ENCODE results near the gene ACAN. TPM values are rescaled to one million over a fixed set of nuclear protein-coding genes. Genes with fewer than 3 reads are reported as not detected.

Gene ACAN
- total RNA-seq, 1 donor from 2014 or later = 0.04 TPM

GRCh38 chr15:88843334-88843733 is 40.1 kb downstream of the ACAN start:
- no peak for ATAC-seq

- ATAC-seq = no peak
Observed at GRCh38 chr15:88844749-88845386, 41.6 kb downstream of the ACAN start.

- no peak for ATAC-seq
Observed at GRCh38 chr15:88845616-88846015, 42.4 kb downstream of the ACAN start.

- ATAC-seq = no peak
Observed at GRCh38 chr15:88847144-88847543, 43.9 kb downstream of the ACAN start.

GRCh38 chr15:88848203-88848602 is 45.0 kb downstream of the ACAN start:
- no peak for ATAC-seq

- no peak for ATAC-seq
Observed at GRCh38 chr15:88849376-88850072, 46.3 kb downstream of the ACAN start.

- no peak for ATAC-seq
Observed at GRCh38 chr15:88852476-88852875, 49.2 kb downstream of the ACAN start.

GRCh38 chr15:88858934-88859333 is 55.7 kb downstream of the ACAN start:
- ATAC-seq = no peak

- no peak for ATAC-seq
Observed at GRCh38 chr15:88859550-88859949, 56.3 kb downstream of the ACAN start.

GRCh38 chr15:88860212-88860611 is 57.0 kb downstream of the ACAN start:
- no peak for ATAC-seq

GRCh38 chr15:88863412-88863811 is 60.2 kb downstream of the ACAN start:
- ATAC-seq = no peak

- no peak for ATAC-seq
Observed at GRCh38 chr15:88864861-88865497, 61.7 kb downstream of the ACAN start.

GRCh38 chr15:88865498-88866099 is 62.4 kb downstream of the ACAN start:
- ATAC-seq = no peak

GRCh38 chr15:88866295-88866881 is 63.2 kb downstream of the ACAN start:
- no peak for ATAC-seq

GRCh38 chr15:88871313-88871712 is 68.1 kb downstream of the ACAN start:
- ATAC-seq = no peak

GRCh38 chr15:88872106-88872505 is 68.9 kb downstream of the ACAN start:
- no peak for ATAC-seq

GRCh38 chr15:88872706-88873105 is 69.5 kb downstream of the ACAN start:
- no peak for ATAC-seq

GRCh38 chr15:88873786-88874185 is 70.5 kb downstream of the ACAN start:
- no peak for ATAC-seq

GRCh38 chr15:88874275-88874674 is 71.0 kb downstream of the ACAN start:
- no peak for ATAC-seq

- ATAC-seq = no peak
Observed at GRCh38 chr15:88874684-88875083, 71.4 kb downstream of the ACAN start.

- no peak for ATAC-seq
Observed at GRCh38 chr15:88876573-88876972, 73.3 kb downstream of the ACAN start.

- ATAC-seq = no peak
Observed at GRCh38 chr15:88877415-88877814, 74.2 kb downstream of the ACAN start.

- no peak for ATAC-seq
Observed at GRCh38 chr15:88877906-88878305, 74.7 kb downstream of the ACAN start.
